GM23338 (cell line): ENCODE data around the gene GNLY. TPM values are rescaled to one million over a fixed set of nuclear protein-coding genes. Genes with fewer than 3 reads are reported as not detected.

Experiments used
- ATAC-seq: fragments of 200-7000 bp; cut with Tn5 transposase; 3 replicates; pipeline ENCODE4 v1.9.1; 2020
- DNase-seq: peaks from one replicate; pipeline ENCODE4 v3.0.0-alpha.2; 2015; ENCODE audit warnings: low spot score
- H2AFZ ChIP-seq: fragments of 200-600 bp; sonication (generic); 2 replicates; pipeline ENCODE4 v1.8.0; 2016; ENCODE audit warnings: antibody characterized with exemption, mild to moderate bottlenecking, moderate library complexity
- H3F3A ChIP-seq: fragments of 200-600 bp; sonication (generic); replicated peaks from 2 replicates; pipeline ENCODE4 v1.8.0; 2017; ENCODE audit warnings: antibody characterized with exemption, mixed run types, low read depth
- H3K27ac ChIP-seq: fragments of 200-600 bp; sonication (generic); 2 replicates; pipeline ENCODE4 v1.6.1; 2016; ENCODE audit warnings: low read depth
- H3K27me3 ChIP-seq: fragments of 200-600 bp; sonication (generic); 2 replicates; pipeline ENCODE4 v1.8.0; 2016; ENCODE audit warnings: mild to moderate bottlenecking, mixed run types, moderate library complexity; ENCODE audit not compliant: insufficient read depth
- H3K36me3 ChIP-seq: fragments of 200-600 bp; sonication (generic); 2 replicates; pipeline ENCODE4 v1.8.0; 2016; ENCODE audit warnings: mild to moderate bottlenecking; ENCODE audit not compliant: insufficient read depth
- H3K4me1 ChIP-seq: fragments of 200-600 bp; sonication (generic); 2 replicates; pipeline ENCODE4 v1.8.0; 2016; ENCODE audit warnings: mild to moderate bottlenecking, moderate library complexity; ENCODE audit not compliant: insufficient read depth
- H3K4me2 ChIP-seq: fragments of 200-600 bp; sonication (generic); 2 replicates; pipeline ENCODE4 v1.7.1; 2017; ENCODE audit warnings: mixed run types
- H3K4me3 ChIP-seq: fragments of 200-600 bp; sonication (generic); 2 replicates; pipeline ENCODE4 v1.6.1; 2016; ENCODE audit warnings: mixed run types
- H3K79me2 ChIP-seq: fragments of 200-600 bp; sonication (generic); replicated peaks from 2 replicates; pipeline ENCODE4 v1.8.0; 2017; ENCODE audit warnings: mild to moderate bottlenecking; ENCODE audit not compliant: insufficient read depth
- H3K9me2 ChIP-seq: fragments of 200-600 bp; sonication (generic); 2 replicates; pipeline ENCODE4 v1.8.0; 2017; ENCODE audit not compliant: insufficient read depth
- H4K20me1 ChIP-seq: fragments of 200-600 bp; sonication (generic); replicated peaks from 2 replicates; pipeline ENCODE4 v1.8.0; 2017; ENCODE audit warnings: mild to moderate bottlenecking; ENCODE audit not compliant: insufficient read depth
- H3K27ac Mint-ChIP-seq: 2 replicates; pipeline ENCODE4 v1.8.0; 2020; ENCODE audit warnings: inconsistent platforms, mild to moderate bottlenecking, moderate library complexity, mixed read lengths
- H3K27me3 Mint-ChIP-seq: 3 replicates; pipeline ENCODE4 v1.8.0; 2022; ENCODE audit warnings: low read depth, mild to moderate bottlenecking, moderate library complexity, mixed read lengths, inconsistent platforms; ENCODE audit not compliant: insufficient read depth, poor library complexity
- H3K36me3 Mint-ChIP-seq: 3 replicates; pipeline ENCODE4 v1.8.0; 2021; ENCODE audit warnings: low read depth, mild to moderate bottlenecking, inconsistent platforms, moderate library complexity, mixed read lengths
- H3K4me1 Mint-ChIP-seq: 3 replicates; pipeline ENCODE4 v1.8.0; 2020; ENCODE audit warnings: mild to moderate bottlenecking, inconsistent platforms, mixed read lengths
- H3K4me3 Mint-ChIP-seq: 3 replicates; pipeline ENCODE4 v1.8.0; 2021; ENCODE audit warnings: moderate library complexity, mild to moderate bottlenecking, inconsistent platforms, mixed read lengths
- H3K9me3 Mint-ChIP-seq: 3 replicates; pipeline ENCODE4 v1.8.0; 2020; ENCODE audit warnings: moderate library complexity, mild to moderate bottlenecking, inconsistent platforms, mixed read lengths
- CREB1 ChIP-seq: fragments of 250-450 bp; sonication (Bioruptor Pico); IDR thresholded peaks from 2 replicates; pipeline ENCODE4 v1.5.0; 2020; ENCODE audit warnings: low read depth, mild to moderate bottlenecking, moderate library complexity
- EZH2 ChIP-seq: fragments of 200-600 bp; sonication (generic); IDR thresholded peaks from one replicate; pipeline ENCODE4 v1.8.0; 2017; ENCODE audit warnings: antibody characterized with exemption, mild to moderate bottlenecking, low read depth; ENCODE audit not compliant: unreplicated experiment
- EZH2phosphoT487 ChIP-seq: fragments of 200-600 bp; sonication (generic); IDR thresholded peaks from one replicate; pipeline ENCODE4 v1.8.1; 2018; ENCODE audit warnings: antibody characterized with exemption; ENCODE audit not compliant: unreplicated experiment
- JUNB ChIP-seq: IDR thresholded peaks from one replicate; pipeline ENCODE4 v1.6.1; 2016; ENCODE audit warnings: antibody characterized with exemption; ENCODE audit not compliant: unreplicated experiment
- NANOG ChIP-seq: IDR thresholded peaks from 2 replicates; pipeline ENCODE4 v1.6.1; 2016; ENCODE audit warnings: antibody characterized with exemption, borderline replicate concordance
- POLR2AphosphoS5 ChIP-seq: IDR thresholded peaks from 2 replicates; pipeline ENCODE4 v1.6.1; 2016; ENCODE audit warnings: antibody characterized with exemption, low read depth
- STAT1 ChIP-seq: IDR thresholded peaks from one replicate; pipeline ENCODE4 v1.6.1; 2016; ENCODE audit warnings: antibody characterized with exemption; ENCODE audit not compliant: unreplicated experiment
- ZNF331 ChIP-seq: fragments of 250-450 bp; sonication (Bioruptor Pico); IDR thresholded peaks from 2 replicates; pipeline ENCODE4 v1.5.0; 2020; ENCODE audit warnings: low read depth, mild to moderate bottlenecking, moderate library complexity
- polyA plus RNA-seq: library from polyadenylated mRNA; unstranded; fragments of >200 nt; fragmentation: Nextera tagmentation; extraction: Ambion mirVana; gene quantifications from 2 replicates; pipeline ENCODE4 v1.2.1, GENCODE V29; 2016
- total RNA-seq: library from RNA; depleted of rRNA; stranded (reverse); fragments of >200 nt; shearing (Covaris generic); gene quantifications from 2 replicates; pipeline ENCODE4 v1.2.3, GENCODE V29; 2014
- TF ChIP-seq, protein P1 (sequence below), 2 experiments: fragments of 200-600 bp in 1 of 2; sonication (generic) in 1 of 2; conservative IDR thresholded peaks; 2 replicates each; pipeline versions ENCODE4 v1.5.1 to v1.6.1; 2016 to 2017; ENCODE audit warnings: antibody characterized with exemption in 2 of 2, low read depth in 2 of 2, mild to moderate bottlenecking in 2 of 2, moderate library complexity in 1 of 2
- TF ChIP-seq, protein P2 (sequence below): fragments of 250-450 bp; sonication (Bioruptor Pico); IDR thresholded peaks from 2 replicates; pipeline ENCODE4 v1.5.0; 2020; ENCODE audit warnings: mild to moderate bottlenecking, moderate library complexity
- TF ChIP-seq, protein P3 (sequence below): IDR thresholded peaks from 2 replicates; pipeline ENCODE4 v1.6.1; 2016; ENCODE audit warnings: antibody characterized with exemption

The GNLY gene
- total and polyA plus RNA-seq, 2 experiments from 2014 or later, result not detected

DNA sequence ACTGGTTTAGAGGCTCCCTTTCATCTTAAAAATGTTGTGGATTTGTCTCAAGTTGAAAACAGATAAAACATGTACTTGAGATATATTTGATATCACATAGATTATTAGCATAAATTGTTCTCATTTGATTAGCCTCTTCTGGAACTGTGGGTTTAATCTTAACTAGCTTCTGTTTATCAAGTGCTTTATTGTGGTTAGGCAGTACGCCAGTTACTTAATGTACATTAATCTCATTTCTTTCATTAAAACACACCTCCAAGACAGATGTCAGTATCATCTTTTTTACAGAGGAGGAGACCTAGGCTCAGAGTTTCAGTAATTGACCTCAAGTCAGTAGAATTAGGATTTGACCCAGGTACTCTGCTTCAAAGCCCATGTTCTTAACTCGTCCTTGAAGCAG is 48.0 kb upstream of the GNLY start (continued):
- TF ChIP-seq, protein P1, sequence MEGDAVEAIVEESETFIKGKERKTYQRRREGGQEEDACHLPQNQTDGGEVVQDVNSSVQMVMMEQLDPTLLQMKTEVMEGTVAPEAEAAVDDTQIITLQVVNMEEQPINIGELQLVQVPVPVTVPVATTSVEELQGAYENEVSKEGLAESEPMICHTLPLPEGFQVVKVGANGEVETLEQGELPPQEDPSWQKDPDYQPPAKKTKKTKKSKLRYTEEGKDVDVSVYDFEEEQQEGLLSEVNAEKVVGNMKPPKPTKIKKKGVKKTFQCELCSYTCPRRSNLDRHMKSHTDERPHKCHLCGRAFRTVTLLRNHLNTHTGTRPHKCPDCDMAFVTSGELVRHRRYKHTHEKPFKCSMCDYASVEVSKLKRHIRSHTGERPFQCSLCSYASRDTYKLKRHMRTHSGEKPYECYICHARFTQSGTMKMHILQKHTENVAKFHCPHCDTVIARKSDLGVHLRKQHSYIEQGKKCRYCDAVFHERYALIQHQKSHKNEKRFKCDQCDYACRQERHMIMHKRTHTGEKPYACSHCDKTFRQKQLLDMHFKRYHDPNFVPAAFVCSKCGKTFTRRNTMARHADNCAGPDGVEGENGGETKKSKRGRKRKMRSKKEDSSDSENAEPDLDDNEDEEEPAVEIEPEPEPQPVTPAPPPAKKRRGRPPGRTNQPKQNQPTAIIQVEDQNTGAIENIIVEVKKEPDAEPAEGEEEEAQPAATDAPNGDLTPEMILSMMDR (conservative IDR thresholded peaks at IDR 0.05; ENCODE audit: low read depth in 2 of 2), result no peak
- TF ChIP-seq POLR2AphosphoS5 (no peak), ZNF331 (CRISPR knock-in tag) (no peak), NANOG (no peak), EZH2 (no peak), STAT1 (no peak), EZH2phosphoT487 (no peak)

DNA sequence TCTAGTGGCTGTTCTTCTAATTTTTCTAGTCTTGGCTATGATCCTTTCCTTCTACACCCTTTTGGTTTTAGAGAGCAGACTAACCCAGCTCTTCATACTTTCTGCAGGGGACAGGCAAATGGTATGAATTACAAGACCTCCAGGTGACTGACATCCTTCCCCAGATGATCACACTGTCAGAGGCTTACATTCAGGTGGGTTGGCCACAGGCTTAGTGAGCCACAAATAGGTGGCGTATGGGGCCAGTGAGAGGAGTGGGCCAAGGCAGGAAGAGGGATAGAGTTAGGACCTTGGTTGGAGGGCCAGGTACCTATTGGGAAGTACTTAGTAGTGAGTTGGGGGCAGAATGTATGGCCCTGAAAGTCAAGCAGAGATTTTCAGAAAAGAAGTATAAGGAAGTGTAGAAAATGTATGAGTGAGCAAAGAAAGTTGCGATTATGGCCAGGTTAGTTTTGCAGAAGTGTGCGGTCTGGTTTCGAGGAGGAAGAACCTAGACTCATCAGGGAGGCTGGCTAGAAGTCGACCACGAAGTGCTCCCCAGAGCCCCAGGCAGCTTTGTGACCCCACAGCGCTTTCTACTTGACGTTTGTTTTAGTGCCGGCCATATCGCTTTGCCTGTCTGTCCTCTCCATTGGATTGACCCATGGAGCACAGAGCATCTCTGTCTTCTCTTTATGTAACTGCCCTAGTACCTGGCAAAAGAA is 46.2 kb upstream of the GNLY start:
- H4K20me1 ChIP-seq, result peaks cover 3% of the 10 kb centered on the region; the same call in 1 of the 2 replicates
- no peaks in the 10 kb centered on the region for H3K4me1 ChIP-seq
- peaks cover 86% of the 10 kb centered on the region for H3K36me3 Mint-ChIP-seq
- no peak overlapping the region for H3K27ac ChIP-seq
- no peak for TF ChIP-seq CREB1 (CRISPR knock-in tag)
- no peak for TF ChIP-seq EZH2phosphoT487
- TF ChIP-seq JUNB, result no peak
- no peak for TF ChIP-seq EZH2
- TF ChIP-seq STAT1, result no peak
- TF ChIP-seq, protein P2, sequence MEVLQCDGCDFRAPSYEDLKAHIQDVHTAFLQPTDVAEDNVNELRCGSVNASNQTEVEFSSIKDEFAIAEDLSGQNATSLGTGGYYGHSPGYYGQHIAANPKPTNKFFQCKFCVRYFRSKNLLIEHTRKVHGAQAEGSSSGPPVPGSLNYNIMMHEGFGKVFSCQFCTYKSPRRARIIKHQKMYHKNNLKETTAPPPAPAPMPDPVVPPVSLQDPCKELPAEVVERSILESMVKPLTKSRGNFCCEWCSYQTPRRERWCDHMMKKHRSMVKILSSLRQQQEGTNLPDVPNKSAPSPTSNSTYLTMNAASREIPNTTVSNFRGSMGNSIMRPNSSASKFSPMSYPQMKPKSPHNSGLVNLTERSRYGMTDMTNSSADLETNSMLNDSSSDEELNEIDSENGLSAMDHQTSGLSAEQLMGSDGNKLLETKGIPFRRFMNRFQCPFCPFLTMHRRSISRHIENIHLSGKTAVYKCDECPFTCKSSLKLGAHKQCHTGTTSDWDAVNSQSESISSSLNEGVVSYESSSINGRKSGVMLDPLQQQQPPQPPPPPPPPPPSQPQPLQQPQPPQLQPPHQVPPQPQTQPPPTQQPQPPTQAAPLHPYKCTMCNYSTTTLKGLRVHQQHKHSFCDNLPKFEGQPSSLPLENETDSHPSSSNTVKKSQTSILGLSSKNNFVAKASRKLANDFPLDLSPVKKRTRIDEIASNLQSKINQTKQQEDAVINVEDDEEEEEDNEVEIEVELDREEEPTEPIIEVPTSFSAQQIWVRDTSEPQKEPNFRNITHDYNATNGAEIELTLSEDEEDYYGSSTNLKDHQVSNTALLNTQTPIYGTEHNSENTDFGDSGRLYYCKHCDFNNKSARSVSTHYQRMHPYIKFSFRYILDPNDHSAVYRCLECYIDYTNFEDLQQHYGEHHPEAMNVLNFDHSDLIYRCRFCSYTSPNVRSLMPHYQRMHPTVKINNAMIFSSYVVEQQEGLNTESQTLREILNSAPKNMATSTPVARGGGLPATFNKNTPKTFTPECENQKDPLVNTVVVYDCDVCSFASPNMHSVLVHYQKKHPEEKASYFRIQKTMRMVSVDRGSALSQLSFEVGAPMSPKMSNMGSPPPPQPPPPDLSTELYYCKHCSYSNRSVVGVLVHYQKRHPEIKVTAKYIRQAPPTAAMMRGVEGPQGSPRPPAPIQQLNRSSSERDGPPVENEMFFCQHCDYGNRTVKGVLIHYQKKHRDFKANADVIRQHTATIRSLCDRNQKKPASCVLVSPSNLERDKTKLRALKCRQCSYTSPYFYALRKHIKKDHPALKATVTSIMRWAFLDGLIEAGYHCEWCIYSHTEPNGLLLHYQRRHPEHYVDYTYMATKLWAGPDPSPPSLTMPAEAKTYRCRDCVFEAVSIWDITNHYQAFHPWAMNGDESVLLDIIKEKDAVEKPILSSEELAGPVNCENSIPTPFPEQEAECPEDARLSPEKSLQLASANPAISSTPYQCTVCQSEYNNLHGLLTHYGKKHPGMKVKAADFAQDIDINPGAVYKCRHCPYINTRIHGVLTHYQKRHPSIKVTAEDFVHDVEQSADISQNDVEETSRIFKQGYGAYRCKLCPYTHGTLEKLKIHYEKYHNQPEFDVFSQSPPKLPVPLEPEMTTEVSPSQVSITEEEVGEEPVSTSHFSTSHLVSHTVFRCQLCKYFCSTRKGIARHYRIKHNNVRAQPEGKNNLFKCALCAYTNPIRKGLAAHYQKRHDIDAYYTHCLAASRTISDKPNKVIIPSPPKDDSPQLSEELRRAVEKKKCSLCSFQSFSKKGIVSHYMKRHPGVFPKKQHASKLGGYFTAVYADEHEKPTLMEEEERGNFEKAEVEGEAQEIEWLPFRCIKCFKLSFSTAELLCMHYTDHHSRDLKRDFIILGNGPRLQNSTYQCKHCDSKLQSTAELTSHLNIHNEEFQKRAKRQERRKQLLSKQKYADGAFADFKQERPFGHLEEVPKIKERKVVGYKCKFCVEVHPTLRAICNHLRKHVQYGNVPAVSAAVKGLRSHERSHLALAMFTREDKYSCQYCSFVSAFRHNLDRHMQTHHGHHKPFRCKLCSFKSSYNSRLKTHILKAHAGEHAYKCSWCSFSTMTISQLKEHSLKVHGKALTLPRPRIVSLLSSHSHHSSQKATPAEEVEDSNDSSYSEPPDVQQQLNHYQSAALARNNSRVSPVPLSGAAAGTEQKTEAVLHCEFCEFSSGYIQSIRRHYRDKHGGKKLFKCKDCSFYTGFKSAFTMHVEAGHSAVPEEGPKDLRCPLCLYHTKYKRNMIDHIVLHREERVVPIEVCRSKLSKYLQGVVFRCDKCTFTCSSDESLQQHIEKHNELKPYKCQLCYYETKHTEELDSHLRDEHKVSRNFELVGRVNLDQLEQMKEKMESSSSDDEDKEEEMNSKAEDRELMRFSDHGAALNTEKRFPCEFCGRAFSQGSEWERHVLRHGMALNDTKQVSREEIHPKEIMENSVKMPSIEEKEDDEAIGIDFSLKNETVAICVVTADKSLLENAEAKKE, result no peak
- TF ChIP-seq, protein P3, sequence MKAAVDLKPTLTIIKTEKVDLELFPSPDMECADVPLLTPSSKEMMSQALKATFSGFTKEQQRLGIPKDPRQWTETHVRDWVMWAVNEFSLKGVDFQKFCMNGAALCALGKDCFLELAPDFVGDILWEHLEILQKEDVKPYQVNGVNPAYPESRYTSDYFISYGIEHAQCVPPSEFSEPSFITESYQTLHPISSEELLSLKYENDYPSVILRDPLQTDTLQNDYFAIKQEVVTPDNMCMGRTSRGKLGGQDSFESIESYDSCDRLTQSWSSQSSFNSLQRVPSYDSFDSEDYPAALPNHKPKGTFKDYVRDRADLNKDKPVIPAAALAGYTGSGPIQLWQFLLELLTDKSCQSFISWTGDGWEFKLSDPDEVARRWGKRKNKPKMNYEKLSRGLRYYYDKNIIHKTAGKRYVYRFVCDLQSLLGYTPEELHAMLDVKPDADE, result no peak
- no peak for TF ChIP-seq POLR2AphosphoS5
- no peak for TF ChIP-seq NANOG
- H3K36me3 ChIP-seq, result peaks cover 65% of the 10 kb centered on the region
- no peak overlapping the region for H3K4me3 Mint-ChIP-seq
- H3K79me2 ChIP-seq, result no peaks in the 10 kb centered on the region
- H3K4me2 ChIP-seq, result no peak overlapping the region
- 0 out of 2 replicates have a peak, but pooled peaks cover 3% of the 10 kb centered on the region for H3F3A ChIP-seq
- ATAC-seq, result no peak
- no peaks in the 10 kb centered on the region for H3K4me1 Mint-ChIP-seq
- H3K9me3 Mint-ChIP-seq, result no peaks in the 10 kb centered on the region
- no peaks in the 10 kb centered on the region for H3K27me3 ChIP-seq
- H2AFZ ChIP-seq, result no peak overlapping the region
- H3K27ac Mint-ChIP-seq, result no peak overlapping the region
- H3K4me3 ChIP-seq, result no peak overlapping the region
- peaks cover 3% of the 10 kb centered on the region for H3K27me3 Mint-ChIP-seq
- no peaks in the 10 kb centered on the region for H3K9me2 ChIP-seq
- DNase-seq, result no peak
